ENCODE data around the gene TLCD3A.
"Not testable (repeated sequence)": the region's sequence is repeated elsewhere in the genome, so short reads cannot be mapped to it uniquely, and the experiment has no call there.

The TLCD3A gene

DNA sequence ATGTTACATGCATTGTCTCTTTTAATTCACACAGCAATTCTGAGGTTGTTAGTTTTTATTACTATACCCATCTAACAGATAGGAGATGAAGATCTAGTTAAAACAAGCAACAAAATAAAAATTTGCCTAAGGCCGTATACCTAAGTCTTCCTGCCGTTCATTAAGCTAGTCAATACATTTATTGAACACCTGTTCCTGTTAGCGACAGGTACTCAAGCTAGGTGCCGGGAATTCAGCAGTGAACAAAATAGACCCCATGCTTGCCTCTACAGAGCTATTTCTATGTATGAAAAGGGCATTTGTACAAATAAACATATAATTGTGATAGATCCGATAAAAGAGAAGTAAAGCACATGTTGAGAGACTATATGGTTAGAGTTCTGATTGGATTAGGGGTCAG lies 14.3 kb upstream of the TLCD3A start:
- DNase-seq, result no peak

DNA sequence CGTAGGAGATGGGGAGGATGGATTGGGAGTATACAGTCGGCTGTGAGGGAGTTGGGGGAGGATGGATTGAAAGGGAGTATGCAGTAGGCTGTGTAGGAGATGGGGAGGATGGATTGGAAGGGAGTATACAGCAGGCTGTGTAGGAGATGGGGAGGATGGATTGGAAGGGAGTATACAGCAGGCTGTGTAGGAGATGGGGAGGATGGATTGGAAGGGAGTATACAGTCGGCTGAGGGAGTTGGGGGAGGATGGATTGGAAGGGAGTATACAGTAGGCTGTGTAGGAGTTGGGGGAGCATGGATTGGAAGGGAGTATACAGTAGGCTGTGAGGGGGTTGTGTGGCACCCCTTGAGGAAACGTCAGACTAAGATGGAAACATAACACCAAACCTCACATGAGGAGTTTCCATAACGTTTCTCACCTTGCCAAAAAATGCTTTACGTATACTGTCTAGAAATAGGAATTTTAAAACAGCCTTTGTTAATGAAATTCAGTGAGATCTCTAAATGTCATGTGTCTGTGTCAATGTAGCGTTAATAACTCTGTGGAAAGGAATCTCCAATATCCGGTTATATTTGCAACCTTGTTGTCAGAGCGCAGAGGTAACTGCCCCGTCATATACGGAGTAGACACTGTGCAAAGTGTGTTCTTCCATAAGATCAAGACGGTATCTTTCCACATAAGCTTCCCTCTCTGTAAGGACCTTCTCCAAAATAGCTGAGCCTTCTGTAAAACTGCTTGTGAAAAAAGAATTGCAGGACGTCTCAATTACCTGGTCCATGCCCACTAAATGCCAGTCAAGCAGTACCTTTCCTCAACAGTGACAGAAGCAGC lies 11.5 kb upstream of the TLCD3A start:
- no peak for DNase-seq

GRCh38 chr17:721540-721937 lies 10.9 kb upstream of the TLCD3A start:
- DNase-seq, result no peak

DNA sequence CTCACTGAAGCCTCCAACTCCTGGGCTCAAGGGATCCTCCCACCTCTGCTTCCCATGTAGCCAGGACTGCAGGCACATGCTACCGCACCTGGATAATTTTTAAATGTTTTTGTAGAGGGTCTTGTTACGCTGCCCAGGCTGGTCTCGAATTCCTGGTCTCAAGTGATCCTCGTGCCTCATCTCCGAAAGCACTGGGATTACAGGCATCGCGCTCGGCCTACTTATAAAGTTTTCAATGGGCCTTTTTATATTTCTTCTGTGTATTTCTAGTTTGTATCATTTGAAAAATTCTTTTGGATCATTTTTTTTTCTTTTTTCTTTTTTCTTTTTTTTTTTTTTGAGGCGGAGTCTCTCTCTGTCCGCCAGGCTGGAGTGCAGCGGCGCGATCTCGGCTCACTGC lies 7.3 kb upstream of the TLCD3A start:
- DNase-seq, result no peak

- no peak for DNase-seq
Observed at GRCh38 chr17:725746-726145, 6.7 kb upstream of the TLCD3A start.

DNA sequence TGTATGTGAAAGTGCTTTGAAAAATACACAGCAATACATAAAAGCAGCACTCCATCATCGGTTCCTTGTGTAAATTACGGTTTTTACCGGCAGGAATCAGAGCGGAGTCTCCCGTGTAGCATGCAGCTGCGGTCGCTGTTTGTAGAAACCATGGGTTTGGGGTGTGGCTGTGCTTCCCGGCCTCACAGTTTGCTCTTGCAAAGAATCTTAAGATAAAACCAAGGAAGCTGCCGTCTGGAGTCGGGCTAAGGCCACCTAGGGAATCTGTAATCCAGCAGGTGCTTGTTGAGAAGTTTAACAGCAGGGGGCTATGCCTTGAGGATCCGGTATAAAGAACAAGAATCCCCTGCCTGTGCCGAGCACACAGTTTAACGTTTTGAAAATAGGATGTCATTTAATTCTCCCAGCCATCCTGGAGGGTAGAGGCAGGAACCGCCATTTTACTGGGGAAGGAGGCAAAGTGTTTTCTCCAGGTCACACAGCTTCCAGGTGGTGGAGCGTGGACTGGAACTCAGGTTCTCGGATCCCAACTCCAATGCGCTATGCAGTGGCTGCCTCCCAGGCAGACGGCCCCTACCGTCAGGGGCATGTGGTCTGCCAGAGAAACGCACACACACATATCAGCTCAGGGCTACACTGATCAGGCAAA lies 6.0 kb upstream of the TLCD3A start:
- DNase-seq, result no peak

DNA sequence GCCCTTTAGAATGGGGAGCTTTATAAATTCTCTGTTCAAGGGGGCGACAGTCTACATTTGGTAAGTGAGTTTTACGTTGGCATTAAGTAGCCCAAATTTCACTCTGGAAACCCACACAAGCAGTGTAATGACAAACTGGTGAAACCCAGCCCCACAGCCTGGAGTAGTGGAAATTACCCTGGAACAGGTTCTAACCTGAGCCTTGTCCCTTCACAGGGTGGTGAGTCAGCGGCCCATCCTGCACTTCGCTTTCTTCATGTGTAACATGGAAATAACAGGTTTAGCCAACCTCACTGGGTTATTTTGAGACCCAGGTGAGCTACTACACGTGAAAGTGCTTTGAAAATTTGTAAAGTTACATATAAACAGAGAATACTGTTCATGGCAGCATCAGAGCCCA lies 3.5 kb upstream of the TLCD3A start:
- DNase-seq, result no peak

GRCh38 chr17:731644-732066 lies 741 bp upstream of the TLCD3A start:
- no peak for DNase-seq

DNA sequence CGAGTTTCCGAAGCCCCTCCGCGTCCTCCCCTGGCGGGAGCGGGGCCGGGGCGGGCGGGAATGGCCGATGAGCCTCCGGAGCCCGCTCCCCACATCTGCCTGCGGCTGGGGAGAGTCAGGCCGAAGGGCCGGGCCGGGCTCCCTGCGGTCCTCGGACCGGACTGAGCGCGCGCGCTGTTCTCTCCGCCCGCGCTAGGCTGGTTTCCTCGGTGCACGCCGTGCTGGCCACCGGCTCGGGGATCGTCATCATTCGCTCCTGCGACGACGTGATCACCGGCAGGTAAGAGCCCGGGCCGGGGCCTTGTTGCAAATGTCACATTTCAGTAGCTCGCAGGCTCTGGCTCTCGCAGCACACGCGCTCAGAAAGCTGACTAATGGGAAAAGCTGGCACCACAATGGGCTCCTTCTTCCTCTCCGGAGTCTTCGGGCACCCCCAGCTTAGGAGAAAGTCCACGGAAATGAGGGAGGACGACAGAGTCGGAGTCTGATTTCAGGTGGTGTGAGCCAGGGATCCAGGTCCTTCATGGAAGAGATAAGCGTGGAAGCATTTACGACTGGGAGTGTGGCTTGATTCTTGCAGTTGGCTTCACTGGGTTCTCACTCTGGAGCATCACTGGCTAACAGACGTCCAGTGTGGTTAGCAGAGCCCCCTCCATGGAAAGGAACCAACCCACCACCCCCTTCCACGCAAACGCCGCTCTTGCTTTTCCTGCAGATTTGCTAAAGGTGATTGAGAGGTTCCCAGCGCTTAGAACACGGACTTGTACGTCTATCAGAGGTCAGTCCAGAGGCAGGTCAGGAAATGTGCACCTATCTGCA lies 715 bp downstream of the TLCD3A start:
- DNase-seq, result no peak

DNA sequence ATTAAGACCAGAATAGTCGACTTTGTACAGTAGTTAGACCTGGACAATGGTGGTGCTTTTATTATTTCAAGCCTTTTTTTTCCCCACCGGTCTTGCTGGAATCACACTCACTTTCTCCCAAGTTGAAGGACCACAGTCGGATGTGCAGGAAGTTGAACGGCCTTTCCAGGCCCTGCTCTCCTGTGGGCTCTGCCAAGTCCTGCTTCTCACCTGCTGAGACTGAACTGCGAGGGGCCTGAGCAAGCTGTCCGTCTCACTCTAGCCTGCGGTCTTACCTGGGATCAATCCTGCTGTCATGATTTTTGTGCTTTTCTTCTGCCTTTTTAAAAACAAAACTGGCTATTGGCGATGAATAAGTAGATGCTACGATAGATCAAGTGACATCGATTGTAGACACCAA lies 1.3 kb downstream of the TLCD3A start:
- DNase-seq, result no peak

- no peak for DNase-seq
Observed at GRCh38 chr17:737561-738113, 5.2 kb downstream of the TLCD3A start.

- DNase-seq, result no peak
Observed at GRCh38 chr17:740240-741017, 8.0 kb downstream of the TLCD3A start.

DNA sequence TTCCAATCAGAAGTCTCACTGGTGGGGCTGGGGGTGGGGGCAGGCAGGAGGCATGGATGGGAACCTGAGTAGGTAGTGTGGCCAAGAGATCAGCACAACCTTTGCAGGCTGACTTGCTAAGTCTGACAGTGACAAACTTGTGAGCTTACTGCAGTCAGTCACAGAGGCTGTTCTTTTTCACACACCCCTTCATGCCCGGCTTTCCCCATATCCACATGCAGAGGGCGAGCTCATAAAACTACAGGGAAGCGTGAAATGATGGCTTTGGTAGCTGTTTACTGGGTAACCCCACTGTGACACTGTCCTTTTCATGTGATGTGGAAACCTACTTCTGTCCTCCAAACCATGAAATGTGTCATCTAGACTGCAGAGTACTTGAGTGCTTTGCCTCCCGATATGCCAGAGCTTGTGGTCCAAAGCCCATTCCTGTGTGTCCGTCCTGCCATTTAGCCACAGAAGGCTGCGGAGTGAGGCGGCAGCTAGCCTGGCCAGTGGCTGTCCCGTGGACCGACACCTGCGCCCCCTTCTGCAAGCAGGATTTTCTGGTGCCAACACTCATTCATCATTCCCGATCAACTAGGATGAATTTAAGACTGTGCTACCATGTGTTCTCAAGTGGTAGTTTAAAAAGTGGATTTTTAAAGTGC lies 9.9 kb downstream of the TLCD3A start:
- no peak for DNase-seq

- DNase-seq, result no peak
Observed at GRCh38 chr17:743139-743538, 10.7 kb downstream of the TLCD3A start.

GRCh38 chr17:744937-745336 lies 12.5 kb downstream of the TLCD3A start:
- no peak for DNase-seq

- DNase-seq, result no peak
Observed at GRCh38 chr17:745406-745805, 13.0 kb downstream of the TLCD3A start.

- no peak for DNase-seq
Observed at GRCh38 chr17:746181-746580, 13.8 kb downstream of the TLCD3A start.

DNA sequence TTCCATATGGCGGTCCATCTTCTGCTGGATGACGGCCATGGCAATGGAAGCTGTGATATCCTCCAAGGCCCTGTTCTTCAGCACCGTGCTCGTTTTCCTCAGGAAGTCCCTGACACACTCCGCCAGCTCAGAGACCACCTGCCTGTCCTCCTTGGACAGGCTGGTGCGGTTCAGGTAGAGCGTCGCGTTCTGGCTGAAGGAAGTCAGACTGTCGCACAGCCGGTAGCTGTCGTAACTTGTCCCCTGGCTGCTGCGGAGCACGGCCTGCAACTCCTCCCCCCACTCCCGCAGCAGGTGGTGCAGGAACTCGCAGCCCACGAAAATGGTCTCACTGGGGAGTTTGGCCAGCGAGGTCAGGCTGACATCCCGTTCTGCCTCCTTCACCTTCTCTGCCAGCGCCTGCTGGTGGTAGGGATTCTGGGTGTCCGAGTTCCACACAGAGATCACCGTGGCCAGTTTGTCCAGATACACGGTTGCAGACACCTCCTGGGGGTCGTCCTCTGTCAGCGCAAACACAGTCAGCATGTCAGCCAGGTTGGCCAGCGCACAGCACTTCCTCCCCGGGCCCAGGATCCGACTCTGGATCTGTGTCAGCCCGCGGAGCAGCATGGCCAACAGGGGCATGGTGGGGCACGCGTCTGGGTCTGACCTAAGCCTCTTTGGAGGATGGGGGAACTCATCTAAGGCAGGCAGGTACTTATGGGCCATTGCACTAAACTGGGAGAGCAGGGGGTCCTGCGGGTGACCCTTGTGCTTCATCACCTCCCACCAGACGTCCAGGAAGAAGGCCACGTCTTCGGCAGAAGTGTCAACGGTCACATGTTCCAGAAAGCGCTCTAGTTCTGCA lies 14.6 kb downstream of the TLCD3A start:
- no peak for DNase-seq

GRCh38 chr17:748604-749003 lies 16.2 kb downstream of the TLCD3A start:
- DNase-seq, result not testable (repeated sequence)

GRCh38 chr17:749359-749758 lies 17.0 kb downstream of the TLCD3A start:
- not testable (repeated sequence) for DNase-seq

- no peak for DNase-seq
Observed at GRCh38 chr17:750431-751037, 18.1 kb downstream of the TLCD3A start.
